CD8-positive, alpha-beta memory T cell (primary cell): ENCODE data around the gene TGM6. TPM values are rescaled to one million over a fixed set of nuclear protein-coding genes. Genes with fewer than 3 reads are reported as not detected.

Source experiments
- CTCF ChIA-PET: fragments of 350-600 bp; sonication (Branson Sonifier 250); formaldehyde crosslinking; loops from one replicate; lab custom pipeline; 2021; ENCODE audit warnings: antibody characterized with exemption; lab: Charles Lee
- POLR2A ChIA-PET: fragments of 350-600 bp; sonication (Branson Sonifier 250); formaldehyde crosslinking; loops from one replicate; lab custom pipeline; 2021; ENCODE audit warnings: antibody characterized with exemption; lab: Charles Lee
- DNase-seq, 5 donors: peaks; one replicate each; pipeline versions ENCODE4 v3.0.0 to v3.0.0-alpha.2; 2020 to 2022; ENCODE audit warnings: mixed read lengths in 1 of 5
- H3K27ac ChIP-seq: one replicate; pipeline ENCODE4 v1.7.0; 2013; ENCODE audit warnings: low read depth, mild to moderate bottlenecking, low read length, moderate library complexity
- H3K27me3 ChIP-seq: 2 replicates; pipeline ENCODE4 v1.7.0; 2013; ENCODE audit warnings: low read length, mild to moderate bottlenecking; ENCODE audit not compliant: insufficient read depth, poor library complexity, severe bottlenecking
- H3K36me3 ChIP-seq: 2 replicates; pipeline ENCODE4 v1.7.0; 2013; ENCODE audit warnings: mild to moderate bottlenecking, low read length, moderate library complexity; ENCODE audit not compliant: insufficient read depth
- H3K4me1 ChIP-seq: 2 replicates; pipeline ENCODE4 v1.7.0; 2013; ENCODE audit warnings: mild to moderate bottlenecking, low read length, moderate library complexity; ENCODE audit not compliant: insufficient read depth
- H3K4me3 ChIP-seq: 2 replicates; pipeline ENCODE4 v1.7.0; 2013; ENCODE audit warnings: mild to moderate bottlenecking, low read length
- H3K9me3 ChIP-seq: 2 replicates; pipeline ENCODE4 v1.7.0; 2013; ENCODE audit warnings: mild to moderate bottlenecking, low read length
- H3K27ac Mint-ChIP-seq, 8 donors: one replicate each; pipeline ENCODE4 v1.8.0; 2020 to 2021; ENCODE audit warnings: mixed read lengths in 8 of 8, mild to moderate bottlenecking in 6 of 8, inconsistent platforms in 3 of 8, moderate library complexity in 3 of 8
- H3K27me3 Mint-ChIP-seq, 2 donors: one replicate each; pipeline ENCODE4 v1.8.0; 2020 to 2021; ENCODE audit warnings: mixed read lengths in 2 of 2, mild to moderate bottlenecking in 1 of 2, moderate library complexity in 1 of 2
- H3K36me3 Mint-ChIP-seq, 3 donors: one replicate each; pipeline ENCODE4 v1.8.0; 2020 to 2021; ENCODE audit warnings: mixed read lengths in 3 of 3, inconsistent platforms in 1 of 3, mild to moderate bottlenecking in 1 of 3
- H3K4me1 Mint-ChIP-seq, 3 donors: one replicate each; pipeline ENCODE4 v1.8.0; 2020 to 2021; ENCODE audit warnings: mixed read lengths in 3 of 3, inconsistent platforms in 1 of 3, mild to moderate bottlenecking in 1 of 3
- H3K4me3 Mint-ChIP-seq, 7 donors: one replicate each; pipeline ENCODE4 v1.8.0; 2020 to 2021; ENCODE audit warnings: mixed read lengths in 7 of 7, mild to moderate bottlenecking in 6 of 7, moderate library complexity in 4 of 7, inconsistent platforms in 2 of 7
- H3K9me3 Mint-ChIP-seq, 5 donors: one replicate each; pipeline ENCODE4 v1.8.0; 2020 to 2022; ENCODE audit warnings: mixed read lengths in 5 of 5, mild to moderate bottlenecking in 3 of 5, moderate library complexity in 2 of 5, inconsistent platforms in 1 of 5
- polyA plus RNA-seq: library from polyadenylated mRNA; unstranded; fragments of 300-500 nt; fragmentation: Illumina TruSeq; gene quantifications from one replicate; pipeline ENCODE4 v1.2.3, GENCODE V29; 2021
- total RNA-seq, 2 experiments: library from RNA; stranded (reverse); gene quantifications; one replicate each; pipeline ENCODE4 v1.2.3, GENCODE V29; 2021

Gene TGM6
- total and polyA plus RNA-seq, 3 experiments from 2014 or later = not detected

GRCh38 chr20:2382833-2383232 is 2.1 kb downstream of the TGM6 start:
- Mint-ChIP-seq H3K27me3 (peaks cover 3 to 7% of the 10 kb centered on the region in 2 donors), H3K9me3 (peaks cover 0 to 15% (median 11%) of the 10 kb centered on the region in 5 donors), H3K36me3 (peaks cover 0 to 5% (median 0%) of the 10 kb centered on the region in 3 donors), H3K27ac (no peak overlapping the region), H3K4me1 (peaks cover 22 to 40% (median 25%) of the 10 kb centered on the region in 3 donors), H3K4me3 (no peak overlapping the region)
- POLR2A ChIA-PET = no interaction called here
- CTCF ChIA-PET = no interaction called here
- no peaks in the 10 kb centered on the region for H3K9me3 ChIP-seq
- H3K36me3 ChIP-seq = no peaks in the 10 kb centered on the region
- H3K4me3 ChIP-seq = no peak overlapping the region
- no peaks in the 10 kb centered on the region for H3K27me3 ChIP-seq
- no peak overlapping the region for H3K27ac ChIP-seq
- H3K4me1 ChIP-seq = peaks cover 18% of the 10 kb centered on the region
- no peak for DNase-seq

GRCh38 chr20:2385026-2385425 is 4.3 kb downstream of the TGM6 start:
- Mint-ChIP-seq H3K4me3 (no peak overlapping the region), H3K9me3 (peaks cover 2 to 30% (median 24%) of the 10 kb centered on the region in 5 donors), H3K27ac (peak overlapping the region in 1 of 8 donors; percentile 28), H3K4me1 (peaks cover 6 to 21% (median 9%) of the 10 kb centered on the region in 3 donors), H3K36me3 (peaks cover 0 to 5% (median 0%) of the 10 kb centered on the region in 3 donors), H3K27me3 (peaks cover 3 to 7% of the 10 kb centered on the region in 2 donors)
- H3K36me3 ChIP-seq = no peaks in the 10 kb centered on the region
- no peak overlapping the region for H3K4me3 ChIP-seq
- no peak overlapping the region for H3K27ac ChIP-seq
- no peak for DNase-seq
- peaks cover 1% of the 10 kb centered on the region for H3K4me1 ChIP-seq
- H3K27me3 ChIP-seq = no peaks in the 10 kb centered on the region
- no peaks in the 10 kb centered on the region for H3K9me3 ChIP-seq
- ChIA-PET CTCF (no interaction called here), POLR2A (no interaction called here)

- CTCF ChIA-PET = no interaction called here
- POLR2A ChIA-PET = no interaction called here
- H3K4me3 ChIP-seq = no peak overlapping the region
- peaks cover 0 to 5% (median 0%) of the 10 kb centered on the region in 3 donors for H3K36me3 Mint-ChIP-seq
- H3K9me3 ChIP-seq = no peaks in the 10 kb centered on the region
- DNase-seq = no peak
- peaks cover 3 to 6% of the 10 kb centered on the region in 2 donors for H3K27me3 Mint-ChIP-seq
- no peak overlapping the region for H3K27ac Mint-ChIP-seq
- no peak overlapping the region for H3K27ac ChIP-seq
- H3K4me1 Mint-ChIP-seq = peaks cover 3 to 16% (median 7%) of the 10 kb centered on the region in 3 donors
- H3K4me3 Mint-ChIP-seq = no peak overlapping the region
- no peaks in the 10 kb centered on the region for H3K27me3 ChIP-seq
- H3K9me3 Mint-ChIP-seq = peaks cover 2 to 30% (median 24%) of the 10 kb centered on the region in 5 donors
- H3K36me3 ChIP-seq = no peaks in the 10 kb centered on the region
- H3K4me1 ChIP-seq = no peaks in the 10 kb centered on the region
These were observed 4.8 kb downstream of the TGM6 start for GRCh38 chr20:2385496-2385895.

- Histone ChIP-seq H3K4me3 (no peak overlapping the region), H3K9me3 (no peaks in the 10 kb centered on the region), H3K4me1 (no peaks in the 10 kb centered on the region), H3K27ac (no peak overlapping the region), H3K27me3 (no peaks in the 10 kb centered on the region), H3K36me3 (no peaks in the 10 kb centered on the region)
- Mint-ChIP-seq H3K4me1 (peaks cover 0 to 14% (median 6%) of the 10 kb centered on the region in 3 donors), H3K27ac (peak overlapping the region in 1 of 8 donors; percentile 83), H3K4me3 (no peak overlapping the region), H3K9me3 (peaks cover 3 to 30% (median 24%) of the 10 kb centered on the region in 5 donors), H3K36me3 (peaks cover 0 to 5% (median 0%) of the 10 kb centered on the region in 3 donors), H3K27me3 (peaks cover 3 to 7% of the 10 kb centered on the region in 2 donors)
- DNase-seq = no peak
- ChIA-PET CTCF (interaction anchor here (1.0 kb wide), 1 partner anchor 17 kb away, joined by 3 read pairs; no protein-coding TSS in a partner anchor), POLR2A (no interaction called here)
These were observed 5.9 kb downstream of the TGM6 start for GRCh38 chr20:2386516-2387179.

GRCh38 chr20:2387180-2387577 is 6.5 kb downstream of the TGM6 start:
- peak in 1 of 5 donors; percentile 13 for DNase-seq
- no peak overlapping the region for H3K4me3 ChIP-seq
- POLR2A ChIA-PET = no interaction called here
- Mint-ChIP-seq H3K36me3 (peaks cover 0 to 5% (median 0%) of the 10 kb centered on the region in 3 donors), H3K27ac (no peak overlapping the region), H3K4me1 (peaks cover 0 to 14% (median 6%) of the 10 kb centered on the region in 3 donors), H3K27me3 (peaks cover 3 to 9% of the 10 kb centered on the region in 2 donors), H3K4me3 (no peak overlapping the region), H3K9me3 (peaks cover 3 to 30% (median 24%) of the 10 kb centered on the region in 5 donors)
- H3K27ac ChIP-seq = no peak overlapping the region
- no peaks in the 10 kb centered on the region for H3K36me3 ChIP-seq
- H3K27me3 ChIP-seq = no peaks in the 10 kb centered on the region
- no peaks in the 10 kb centered on the region for H3K4me1 ChIP-seq
- no peaks in the 10 kb centered on the region for H3K9me3 ChIP-seq
- CTCF ChIA-PET = interaction anchor here (1.0 kb wide), 1 partner anchor 16 kb away, joined by 3 read pairs; no protein-coding TSS in a partner anchor

GRCh38 chr20:2387580-2387979 is 6.9 kb downstream of the TGM6 start:
- H3K9me3 Mint-ChIP-seq = peaks cover 3 to 30% (median 24%) of the 10 kb centered on the region in 5 donors
- POLR2A ChIA-PET = no interaction called here

GRCh38 chr20:2390951-2391675 is 10.4 kb downstream of the TGM6 start:
- H3K27ac ChIP-seq = no peak overlapping the region
- H3K36me3 ChIP-seq = no peaks in the 10 kb centered on the region
- Mint-ChIP-seq H3K4me1 (peaks cover 0 to 8% (median 2%) of the 10 kb centered on the region in 3 donors), H3K36me3 (peaks cover 0 to 4% (median 0%) of the 10 kb centered on the region in 3 donors), H3K27ac (no peak overlapping the region), H3K27me3 (peaks cover 0 to 4% of the 10 kb centered on the region in 2 donors), H3K9me3 (peaks cover 3 to 28% (median 21%) of the 10 kb centered on the region in 5 donors), H3K4me3 (no peak overlapping the region)
- no peaks in the 10 kb centered on the region for H3K4me1 ChIP-seq
- H3K27me3 ChIP-seq = no peaks in the 10 kb centered on the region
- DNase-seq = no peak
- ChIA-PET CTCF (interaction anchor here (0.7 kb wide), 1 partner anchor 45 kb away, joined by 3 read pairs; no protein-coding TSS in a partner anchor), POLR2A (no interaction called here)
- no peak overlapping the region for H3K4me3 ChIP-seq
- H3K9me3 ChIP-seq = no peaks in the 10 kb centered on the region

More at GRCh38 chr20:2387580-2387979, 6.9 kb downstream of the TGM6 start:
- Histone ChIP-seq H3K4me3 (no peak overlapping the region), H3K4me1 (no peaks in the 10 kb centered on the region), H3K36me3 (no peaks in the 10 kb centered on the region), H3K27ac (no peak overlapping the region), H3K9me3 (no peaks in the 10 kb centered on the region), H3K27me3 (no peaks in the 10 kb centered on the region)
- peaks cover 0 to 14% (median 6%) of the 10 kb centered on the region in 3 donors for H3K4me1 Mint-ChIP-seq
- H3K27ac Mint-ChIP-seq = no peak overlapping the region
- H3K4me3 Mint-ChIP-seq = peak overlapping the region in 1 of 7 donors; percentile 29
- peaks cover 0 to 5% (median 0%) of the 10 kb centered on the region in 3 donors for H3K36me3 Mint-ChIP-seq
- peaks cover 3 to 9% of the 10 kb centered on the region in 2 donors for H3K27me3 Mint-ChIP-seq
- DNase-seq = no peak
- CTCF ChIA-PET = no interaction called here
